Esophagus muscularis mucosa (tissue), 4 donors: ENCODE measurements around the gene MCOLN1. TPM values are rescaled to one million over a fixed set of nuclear protein-coding genes. Genes with fewer than 3 reads are reported as not detected.

ENCODE experiments used
- DNase-seq: peaks from one replicate; pipeline ENCODE4 v3.0.0-alpha.2; 2017; ENCODE audit errors: extremely low spot score
- H3K27ac ChIP-seq, 4 donors: fragments of 200-600 bp; sonication (generic); replicated peaks in 1 of 4; 1 replicate in 3 of 4; 2 replicates in 1 of 4; pipeline ENCODE4 v1.5.1; 2016 to 2019; ENCODE audit warnings: mild to moderate bottlenecking in 1 of 4
- H3K27me3 ChIP-seq, 4 donors: fragments of 200-600 bp; sonication (generic); one replicate each; pipeline versions ENCODE4 v1.5.1 to v1.6.0; 2016 to 2019
- H3K36me3 ChIP-seq, 4 donors: fragments of 200-600 bp; sonication (generic); one replicate each; pipeline ENCODE4 v1.5.1; 2016 to 2019
- H3K4me1 ChIP-seq, 4 donors: fragments of 200-600 bp; sonication (generic); one replicate each; pipeline ENCODE4 v1.5.1; 2016 to 2019
- H3K4me3 ChIP-seq, 4 donors: fragments of 200-600 bp; sonication (generic); 1 replicate in 2 of 4; 2 replicates in 2 of 4; pipeline ENCODE4 v1.5.1; 2016 to 2019; ENCODE audit warnings: mild to moderate bottlenecking in 4 of 4, moderate library complexity in 1 of 4
- H3K9me3 ChIP-seq, 4 donors: fragments of 200-600 bp; sonication (generic); 1 replicate in 3 of 4; 2 replicates in 1 of 4; pipeline ENCODE4 v1.5.1; 2016 to 2019
- CTCF ChIP-seq, 3 experiments: fragments of 200-600 bp in 2 of 3; fragments of 450-650 bp in 1 of 3; sonication (generic) in 2 of 3; IDR thresholded peaks; one replicate each; pipeline ENCODE4 v1.5.1; 2017 to 2019; ENCODE audit warnings: antibody characterized with exemption in 3 of 3, mild to moderate bottlenecking in 2 of 3, moderate library complexity in 1 of 3
- EP300 ChIP-seq: sonication (generic); formaldehyde crosslinking; IDR thresholded peaks from one replicate; pipeline ENCODE4 v1.6.1; 2017; ENCODE audit warnings: antibody characterized with exemption
- POLR2A ChIP-seq: fragments of 450-650 bp; IDR thresholded peaks from one replicate; pipeline ENCODE4 v1.6.1; 2017; ENCODE audit warnings: antibody characterized with exemption, moderate library complexity, mild to moderate bottlenecking, low read depth
- POLR2AphosphoS5 ChIP-seq, 2 donors: sonication (generic); formaldehyde crosslinking; IDR thresholded peaks; one replicate each; pipeline ENCODE4 v1.6.1; 2017; ENCODE audit warnings: antibody characterized with exemption in 2 of 2
- WGBS: methylation state at CpG from one replicate; pipeline ENCODE4 v1.1.5; 2018; 5-methylcytosine and 5-hydroxymethylcytosine counted together
- intact Hi-C: fragments of 100-400 bp; cut with DNase I; formaldehyde crosslinking; loops from one replicate; pipeline ENCODE4 v1.15.1; 2023
- total RNA-seq, 4 donors: library from RNA; depleted of rRNA; stranded (reverse); fragments of >200 nt; gene quantifications; one replicate each; pipeline versions ENCODE4 v1.1.0 to v1.2.1, GENCODE V29; 2016

The MCOLN1 gene
- total RNA-seq, 4 donors from 2014 or later: 11.3 to 20.7 (median 14.4) TPM

DNA sequence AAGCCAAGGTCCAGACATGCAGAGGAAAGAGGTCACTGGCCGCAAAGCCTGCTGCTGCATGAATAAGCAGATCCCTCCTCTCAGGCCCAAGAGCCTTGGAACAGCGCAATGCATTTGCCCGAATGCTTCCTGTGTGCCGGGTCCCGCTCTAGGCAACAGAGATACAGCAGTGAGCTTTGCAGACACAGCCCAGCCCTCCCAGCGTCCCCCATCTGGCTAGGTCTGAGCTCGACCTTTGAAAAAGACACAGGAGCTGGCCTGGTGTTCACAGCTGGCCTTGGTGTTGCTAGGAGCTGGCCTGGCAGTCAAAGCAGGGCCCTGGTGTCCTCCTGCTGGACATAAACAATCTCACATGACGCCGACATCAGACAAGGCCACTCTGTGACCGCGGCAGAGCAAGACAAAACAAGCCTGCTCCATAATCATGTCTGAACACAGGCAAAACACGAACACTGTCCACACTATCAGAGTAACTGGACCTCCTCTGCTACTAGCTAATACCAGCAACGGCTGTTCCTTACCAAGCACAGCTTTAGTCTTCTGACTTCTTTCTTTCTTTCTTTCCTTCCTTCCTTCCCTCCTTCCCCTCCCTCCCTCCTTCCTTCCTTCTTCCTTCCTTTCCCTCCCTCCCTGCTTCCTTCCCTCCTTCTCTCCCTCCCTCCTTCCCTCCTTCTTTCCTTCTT lies 27.9 kb upstream of the MCOLN1 start:
- DNase-seq: no peak
- H3K36me3 ChIP-seq: no peaks in the 10 kb centered on the region
- no peak overlapping the region for H3K4me3 ChIP-seq
- intact Hi-C loops: loop anchor here (5.0 kb wide), 1 partner anchor 38 kb away; no protein-coding TSS in a partner anchor
- WGBS: 56% methylated on average over 12 of the region's 13 CpGs
- peaks cover 1 to 22% (median 14%) of the 10 kb centered on the region in 4 donors for H3K4me1 ChIP-seq
- TF ChIP-seq POLR2AphosphoS5 (IDR thresholded peaks at IDR 0.05): peak in 1 of 2 donors; percentile 33
- peak in 1 of 3 experiments; percentile 23 for TF ChIP-seq CTCF (IDR thresholded peaks at IDR 0.05)
- no peak for TF ChIP-seq EP300
- H3K27ac ChIP-seq: peak overlapping the region; percentile 3 to 79 (median 61)
- H3K27me3 ChIP-seq: no peaks in the 10 kb centered on the region
- H3K9me3 ChIP-seq: no peaks in the 10 kb centered on the region

GRCh38 chr19:7497292-7497691 lies 25.1 kb upstream of the MCOLN1 start:
- Histone ChIP-seq H3K27ac (no peak overlapping the region), H3K9me3 (no peaks in the 10 kb centered on the region), H3K4me1 (peaks cover 11 to 30% (median 22%) of the 10 kb centered on the region in 4 donors), H3K27me3 (peaks cover 0 to 24% (median 0%) of the 10 kb centered on the region in 4 donors), H3K4me3 (no peak overlapping the region), H3K36me3 (no peaks in the 10 kb centered on the region)
- intact Hi-C loops: no loop called here
- no peak for TF ChIP-seq POLR2A
- TF ChIP-seq EP300: no peak
- peak in 1 of 3 experiments; percentile 27 for TF ChIP-seq CTCF (IDR thresholded peaks at IDR 0.05)
- no peak for DNase-seq
- WGBS: 68% methylated on average over 7 of the region's 7 CpGs

DNA sequence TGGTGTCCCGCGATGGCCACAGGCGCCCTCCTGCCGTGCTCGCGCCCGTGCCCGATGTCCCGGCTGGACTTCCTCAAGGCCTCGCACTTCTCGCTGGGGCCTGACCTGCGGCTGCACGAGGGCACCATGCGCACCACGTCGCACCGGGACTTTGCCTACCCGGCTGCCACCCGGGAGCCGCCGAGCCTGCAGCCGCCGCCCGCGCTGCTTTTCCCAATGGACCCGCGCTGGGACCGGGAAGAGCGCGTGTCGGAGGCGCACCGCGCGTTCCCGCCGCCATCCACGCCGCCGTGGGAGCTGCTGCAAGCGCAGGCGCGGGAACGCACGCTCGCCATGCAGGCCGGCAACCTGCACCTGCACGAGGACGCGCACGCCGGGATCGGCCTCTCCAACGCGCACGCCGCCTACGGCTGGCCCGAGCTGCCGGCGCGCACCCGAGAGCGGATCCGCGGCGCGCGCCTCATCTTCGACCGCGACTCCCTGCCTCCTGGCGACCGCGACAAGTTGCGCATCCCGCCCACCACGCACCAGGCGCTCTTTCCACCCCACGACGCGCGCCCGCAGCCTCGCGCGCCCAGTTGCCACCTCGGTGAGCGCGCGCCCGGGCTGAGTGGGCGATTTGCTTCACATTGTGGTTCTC lies 21.5 kb upstream of the MCOLN1 start:
- no peaks in the 10 kb centered on the region for H3K9me3 ChIP-seq
- intact Hi-C loops: no loop called here
- peak overlapping the region; percentile 49 to 61 (median 51) for H3K4me3 ChIP-seq
- DNase-seq: no peak
- no peak for TF ChIP-seq EP300
- no peak for TF ChIP-seq POLR2A
- no peak for TF ChIP-seq POLR2AphosphoS5 (IDR thresholded peaks at IDR 0.05)
- no peak for TF ChIP-seq CTCF (IDR thresholded peaks at IDR 0.05)
- 0% methylated on average over 44 of the region's 93 CpGs for WGBS
- no peak overlapping the region for H3K27ac ChIP-seq
- peaks cover 0 to 60% (median 6%) of the 10 kb centered on the region in 4 donors for H3K27me3 ChIP-seq
- peaks cover 12 to 21% (median 19%) of the 10 kb centered on the region in 4 donors for H3K4me1 ChIP-seq
- no peaks in the 10 kb centered on the region for H3K36me3 ChIP-seq

DNA sequence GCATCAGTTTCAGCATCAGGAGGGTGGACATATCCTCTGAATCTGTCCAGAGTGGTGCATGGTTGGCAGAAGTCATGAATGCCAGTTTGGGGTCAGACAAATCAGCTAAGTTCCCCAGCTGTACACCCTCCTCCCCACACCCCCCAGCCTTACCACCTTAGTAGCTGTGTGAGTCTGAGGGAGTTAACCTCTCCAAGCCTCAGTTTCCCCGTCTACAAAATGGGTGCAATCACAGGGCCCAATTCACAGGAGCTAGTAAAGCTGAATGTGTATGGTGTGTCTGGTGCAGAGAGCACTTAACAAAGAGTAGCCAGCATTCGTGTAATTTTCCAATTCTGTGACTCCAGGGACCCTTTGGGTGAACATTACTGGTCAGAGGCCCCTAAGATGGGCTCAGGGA lies 19.9 kb upstream of the MCOLN1 start:
- WGBS: 68% methylated on average over 2 of the region's 2 CpGs
- no peak for TF ChIP-seq POLR2A
- TF ChIP-seq CTCF (IDR thresholded peaks at IDR 0.05): no peak
- TF ChIP-seq EP300: no peak
- no peak for TF ChIP-seq POLR2AphosphoS5 (IDR thresholded peaks at IDR 0.05)
- Histone ChIP-seq H3K27ac (no peak overlapping the region), H3K4me3 (no peak overlapping the region), H3K4me1 (peaks cover 14 to 36% (median 30%) of the 10 kb centered on the region in 4 donors), H3K9me3 (no peaks in the 10 kb centered on the region), H3K27me3 (peaks cover 0 to 61% (median 6%) of the 10 kb centered on the region in 4 donors), H3K36me3 (no peaks in the 10 kb centered on the region)
- intact Hi-C loops: no loop called here
- DNase-seq: no peak
